Suprapubic skin (tissue), 3 donors: Measurements from ENCODE around the gene RAD9A.

Experiments used
- POLR2A ChIP-seq, 2 donors: fragments of 450-650 bp; IDR thresholded peaks; one replicate each; pipeline ENCODE4 v1.6.1; 2017; ENCODE audit warnings: antibody characterized with exemption in 2 of 2, mild to moderate bottlenecking in 2 of 2, moderate library complexity in 2 of 2
- TF ChIP-seq, protein P1 (sequence below), 2 donors: fragments of 200-600 bp in 1 of 2; fragments of 450-650 bp in 1 of 2; sonication (generic) in 1 of 2; IDR thresholded peaks; one replicate each; pipeline ENCODE4 v1.5.1; 2016 to 2019; ENCODE audit warnings: antibody characterized with exemption in 2 of 2, mild to moderate bottlenecking in 1 of 2, moderate library complexity in 1 of 2

DNA sequence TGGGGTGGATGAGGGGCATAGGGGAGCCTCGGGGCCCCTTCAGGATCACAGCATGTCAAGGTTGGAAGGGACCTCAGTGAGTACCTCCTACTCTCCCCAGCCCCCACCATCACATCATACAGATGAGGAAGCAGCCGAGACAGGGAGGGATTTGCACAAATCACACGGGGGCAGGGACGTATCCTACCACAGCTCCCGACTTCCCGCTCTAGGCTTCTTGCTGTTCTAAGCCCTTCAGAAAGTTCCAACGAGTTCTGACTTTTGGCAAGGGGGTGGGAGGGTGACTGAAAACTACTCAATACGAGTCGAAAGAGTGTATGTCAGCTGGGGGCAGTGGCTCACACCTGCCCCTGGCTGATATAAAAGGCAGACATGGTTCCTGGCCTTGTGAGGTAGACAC is 4.7 kb upstream of the RAD9A start:
- TF ChIP-seq, protein P1, sequence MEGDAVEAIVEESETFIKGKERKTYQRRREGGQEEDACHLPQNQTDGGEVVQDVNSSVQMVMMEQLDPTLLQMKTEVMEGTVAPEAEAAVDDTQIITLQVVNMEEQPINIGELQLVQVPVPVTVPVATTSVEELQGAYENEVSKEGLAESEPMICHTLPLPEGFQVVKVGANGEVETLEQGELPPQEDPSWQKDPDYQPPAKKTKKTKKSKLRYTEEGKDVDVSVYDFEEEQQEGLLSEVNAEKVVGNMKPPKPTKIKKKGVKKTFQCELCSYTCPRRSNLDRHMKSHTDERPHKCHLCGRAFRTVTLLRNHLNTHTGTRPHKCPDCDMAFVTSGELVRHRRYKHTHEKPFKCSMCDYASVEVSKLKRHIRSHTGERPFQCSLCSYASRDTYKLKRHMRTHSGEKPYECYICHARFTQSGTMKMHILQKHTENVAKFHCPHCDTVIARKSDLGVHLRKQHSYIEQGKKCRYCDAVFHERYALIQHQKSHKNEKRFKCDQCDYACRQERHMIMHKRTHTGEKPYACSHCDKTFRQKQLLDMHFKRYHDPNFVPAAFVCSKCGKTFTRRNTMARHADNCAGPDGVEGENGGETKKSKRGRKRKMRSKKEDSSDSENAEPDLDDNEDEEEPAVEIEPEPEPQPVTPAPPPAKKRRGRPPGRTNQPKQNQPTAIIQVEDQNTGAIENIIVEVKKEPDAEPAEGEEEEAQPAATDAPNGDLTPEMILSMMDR (IDR thresholded peaks at IDR 0.05), result no peak
- no peak for TF ChIP-seq POLR2A (IDR thresholded peaks at IDR 0.05)
